GM23248 (cell line): ENCODE measurements around the gene KANK4. TPM values are rescaled to one million over a fixed set of nuclear protein-coding genes. Genes with fewer than 3 reads are reported as not detected.
A peak's percentile ranks its signal among the peaks of the same experiment; 100 is the strongest.

Source experiments
- DNase-seq: peaks from one replicate; pipeline ENCODE4 v3.0.0-alpha.2; 2015
- H2AFZ ChIP-seq: fragments of 200-600 bp; sonication (generic); 2 replicates; pipeline ENCODE4 v1.6.1; 2016; ENCODE audit warnings: antibody characterized with exemption
- H3F3A ChIP-seq: fragments of 200-600 bp; sonication (generic); 2 replicates; pipeline ENCODE4 v1.6.1; 2016; ENCODE audit warnings: mild to moderate bottlenecking, antibody characterized with exemption, mixed run types; ENCODE audit not compliant: insufficient read depth
- H3K27ac ChIP-seq: fragments of 200-600 bp; sonication (generic); 2 replicates; pipeline ENCODE4 v1.5.1; 2016; ENCODE audit warnings: mild to moderate bottlenecking
- H3K27me3 ChIP-seq: fragments of 200-600 bp; sonication (generic); replicated peaks from 2 replicates; pipeline ENCODE4 v1.6.1; 2016; ENCODE audit warnings: mild to moderate bottlenecking; ENCODE audit not compliant: insufficient read depth
- H3K36me3 ChIP-seq: fragments of 200-600 bp; sonication (generic); 2 replicates; pipeline ENCODE4 v1.6.1; 2016; ENCODE audit warnings: low read depth, mild to moderate bottlenecking
- H3K4me1 ChIP-seq: fragments of 200-600 bp; sonication (generic); 2 replicates; pipeline ENCODE4 v1.6.1; 2016; ENCODE audit warnings: mild to moderate bottlenecking; ENCODE audit not compliant: insufficient read depth
- H3K4me2 ChIP-seq: fragments of 200-600 bp; sonication (generic); one replicate; pipeline ENCODE4 v1.6.1; 2016; ENCODE audit warnings: mild to moderate bottlenecking; ENCODE audit not compliant: unreplicated experiment
- H3K4me3 ChIP-seq: fragments of 200-600 bp; sonication (generic); 2 replicates; pipeline ENCODE4 v1.5.1; 2016; ENCODE audit warnings: mild to moderate bottlenecking
- H3K79me2 ChIP-seq: fragments of 200-600 bp; sonication (generic); 2 replicates; pipeline ENCODE4 v1.6.1; 2016; ENCODE audit warnings: mild to moderate bottlenecking; ENCODE audit not compliant: insufficient read depth
- H3K9ac ChIP-seq: fragments of 200-600 bp; sonication (generic); 2 replicates; pipeline ENCODE4 v1.6.1; 2016; ENCODE audit warnings: mild to moderate bottlenecking
- H3K9me2 ChIP-seq: fragments of 200-600 bp; sonication (generic); 2 replicates; pipeline ENCODE4 v1.6.1; 2016; ENCODE audit warnings: mixed run types, mild to moderate bottlenecking, moderate library complexity; ENCODE audit not compliant: insufficient read depth
- H3K9me3 ChIP-seq: fragments of 200-600 bp; sonication (generic); one replicate; pipeline ENCODE4 v1.6.1; 2017; ENCODE audit warnings: low read depth
- H4K20me1 ChIP-seq: fragments of 200-600 bp; sonication (generic); 2 replicates; pipeline ENCODE4 v1.6.0; 2016; ENCODE audit not compliant: insufficient read depth
- EZH2 ChIP-seq: fragments of 200-600 bp; sonication (generic); IDR thresholded peaks from 2 replicates; pipeline ENCODE4 v1.6.1; 2018; ENCODE audit warnings: antibody characterized with exemption, mild to moderate bottlenecking; ENCODE audit not compliant: insufficient read depth, poor library complexity, severe bottlenecking
- EZH2phosphoT487 ChIP-seq: fragments of 200-600 bp; sonication (generic); IDR thresholded peaks from 2 replicates; pipeline ENCODE4 v1.6.1; 2018; ENCODE audit warnings: antibody characterized with exemption, moderate library complexity, mild to moderate bottlenecking, low read depth; ENCODE audit not compliant: insufficient read depth
- WGBS, 2 experiments: methylation state at CpG; one replicate each; pipeline ENCODE4 v1.1.6; 2015 to 2017; ENCODE audit warnings: low lambda C conversion rate in 2 of 2, low coverage in 1 of 2; ENCODE audit errors: missing lambda C conversion rate in 2 of 2; 5-methylcytosine and 5-hydroxymethylcytosine counted together
- in situ Hi-C: fragments of 300-500 bp; cut with MboI; formaldehyde crosslinking; loops from 2 replicates; pipeline ENCODE4 v1.15.0; 2020
- polyA plus RNA-seq: library from polyadenylated mRNA; unstranded; fragments of >200 nt; fragmentation: Nextera tagmentation; extraction: Ambion mirVana; gene quantifications from 2 replicates; pipeline ENCODE4 v1.2.1, GENCODE V29; 2016
- total RNA-seq: library from RNA; depleted of rRNA; stranded (reverse); fragments of >200 nt; shearing (Covaris generic); gene quantifications from 2 replicates; pipeline ENCODE4 v1.2.3, GENCODE V29; 2014

KANK4 gene
- total and polyA plus RNA-seq, 2 experiments from 2014 or later: 0.29 to 0.32 TPM

GRCh38 chr1:62341615-62342014 is 22.4 kb upstream of the KANK4 start:
- no peak overlapping the region for H3K4me3 ChIP-seq
- H2AFZ ChIP-seq: no peak overlapping the region
- H3K4me1 ChIP-seq: no peaks in the 10 kb centered on the region
- H3K9ac ChIP-seq: no peak overlapping the region
- TF ChIP-seq EZH2 (no peak), EZH2phosphoT487 (no peak)
- no peaks in the 10 kb centered on the region for H4K20me1 ChIP-seq
- no peaks in the 10 kb centered on the region for H3K36me3 ChIP-seq
- no peaks in the 10 kb centered on the region for H3K9me3 ChIP-seq
- H3K9me2 ChIP-seq: no peaks in the 10 kb centered on the region
- H3F3A ChIP-seq: no peaks in the 10 kb centered on the region
- H3K27ac ChIP-seq: no peak overlapping the region
- DNase-seq: no peak
- no peaks in the 10 kb centered on the region for H3K79me2 ChIP-seq
- in situ Hi-C loops: no loop called here
- 60 to 69% methylated on average over 4 of the region's 4 CpGs for whole genome bisulfite sequencing, 2 experiments
- H3K27me3 ChIP-seq: no peaks in the 10 kb centered on the region
- no peak overlapping the region for H3K4me2 ChIP-seq

GRCh38 chr1:62341089-62341488 is 21.9 kb upstream of the KANK4 start:
- Histone ChIP-seq H3K9ac (no peak overlapping the region), H3K4me2 (no peak overlapping the region), H3K9me3 (no peaks in the 10 kb centered on the region), H3K27me3 (no peaks in the 10 kb centered on the region), H3F3A (no peaks in the 10 kb centered on the region), H4K20me1 (no peaks in the 10 kb centered on the region), H3K27ac (no peak overlapping the region), H2AFZ (no peak overlapping the region), H3K4me1 (no peaks in the 10 kb centered on the region), H3K79me2 (no peaks in the 10 kb centered on the region), H3K4me3 (no peak overlapping the region), H3K9me2 (no peaks in the 10 kb centered on the region), H3K36me3 (no peaks in the 10 kb centered on the region)
- WGBS, 2 experiments: 74 to 78% methylated on average over 3 of the region's 3 CpGs
- TF ChIP-seq EZH2 (no peak), EZH2phosphoT487 (no peak)
- no peak for DNase-seq
- in situ Hi-C loops: no loop called here

- Histone ChIP-seq H3K9ac (no peak overlapping the region), H3K9me2 (no peaks in the 10 kb centered on the region), H3K4me3 (no peak overlapping the region), H3K27ac (no peak overlapping the region), H3F3A (no peaks in the 10 kb centered on the region; the same call in 1 of the 2 replicates), H3K36me3 (no peaks in the 10 kb centered on the region), H3K9me3 (no peaks in the 10 kb centered on the region), H3K4me1 (peaks cover 9% of the 10 kb centered on the region), H3K79me2 (no peaks in the 10 kb centered on the region), H3K27me3 (no peaks in the 10 kb centered on the region), H4K20me1 (no peaks in the 10 kb centered on the region), H3K4me2 (no peak overlapping the region), H2AFZ (peak overlapping the region; percentile 38; the same call in 1 of the 2 replicates)
- DNase-seq: peak; percentile 29
- TF ChIP-seq EZH2phosphoT487 (no peak), EZH2 (no peak)
- in situ Hi-C loops: no loop called here
- 60 to 63% methylated on average over 20 to 21 of the region's 21 CpGs for WGBS, 2 experiments
Measured at GRCh38 chr1:62337706-62338631, 18.7 kb upstream of the KANK4 start.

- no peak for TF ChIP-seq EZH2phosphoT487
- in situ Hi-C loops: no loop called here
- Histone ChIP-seq H4K20me1 (no peaks in the 10 kb centered on the region), H3K4me1 (peaks cover 9% of the 10 kb centered on the region), H3K36me3 (no peaks in the 10 kb centered on the region), H3F3A (no peaks in the 10 kb centered on the region; the same call in 1 of the 2 replicates), H3K79me2 (no peaks in the 10 kb centered on the region), H3K27ac (no peak overlapping the region), H3K27me3 (no peaks in the 10 kb centered on the region), H3K9ac (no peak overlapping the region), H3K9me2 (no peaks in the 10 kb centered on the region), H2AFZ (no peak overlapping the region), H3K9me3 (no peaks in the 10 kb centered on the region), H3K4me2 (no peak overlapping the region), H3K4me3 (no peak overlapping the region)
- no peak for DNase-seq
- 80 to 81% methylated on average over 10 of the region's 10 CpGs for WGBS, 2 experiments
Measured at GRCh38 chr1:62336995-62337705, 17.9 kb upstream of the KANK4 start.
